AG04449 (cell line): ENCODE data around the gene MAD2L1.
"Not testable (repeated sequence)": the region's sequence is repeated elsewhere in the genome, so short reads cannot be mapped to it uniquely, and the experiment has no call there.

Source experiments
- CTCF ChIA-PET: fragments of 350-600 bp; formaldehyde crosslinking; extraction: SDS; loops from one replicate; lab custom pipeline; 2021; ENCODE audit warnings: antibody characterized with exemption; lab: Yijun Ruan, JAX
- POLR2A ChIA-PET: fragments of 400-600, 350-600 bp; formaldehyde crosslinking; extraction: SDS; loops from one replicate; lab custom pipeline; 2020; ENCODE audit warnings: antibody characterized with exemption, inconsistent platforms; lab: Yijun Ruan, JAX
- DNase-seq: peaks from one replicate; pipeline ENCODE4 v3.0.0-alpha.2; 2010; ENCODE audit warnings: low read depth, low spot score
- H3K4me3 ChIP-seq: 2 replicates; pipeline ENCODE4 v1.5.1; 2011; ENCODE audit warnings: low read depth, mild to moderate bottlenecking, control low read depth, low read length
- CTCF ChIP-seq: IDR thresholded peaks from one replicate; pipeline ENCODE4 v1.5.1; 2011; ENCODE audit warnings: mild to moderate bottlenecking, moderate library complexity, low read length, control low read depth, inconsistent platforms; ENCODE audit not compliant: insufficient read depth; ENCODE audit errors: missing control alignments

The MAD2L1 gene

GRCh38 chr4:120064887-120065286 lies 1.8 kb downstream of the MAD2L1 start:
- POLR2A ChIA-PET, result no interaction called here
- no peak for TF ChIP-seq CTCF
- CTCF ChIA-PET, result no interaction called here
- H3K4me3 ChIP-seq, result no peak overlapping the region
- DNase-seq, result no peak

GRCh38 chr4:120063711-120064110 lies 2.9 kb downstream of the MAD2L1 start:
- H3K4me3 ChIP-seq, DNase-seq, POLR2A ChIA-PET: not testable (repeated sequence)
- CTCF ChIA-PET, result interaction anchor here (1.2 to 3.5 kb wide), 3 partner anchors 13 to 751 kb away, joined by 3 to 23 read pairs (median 9); partner anchors contain the start of gene PDE5A

GRCh38 chr4:120062663-120063195 lies 3.9 kb downstream of the MAD2L1 start:
- TF ChIP-seq CTCF, result no peak
- no peak for DNase-seq
- CTCF ChIA-PET, result interaction anchor here (1.2 to 3.5 kb wide), 5 partner anchors 9 to 750 kb away, joined by 3 to 23 read pairs (median 9); partner anchors contain the start of gene PDE5A
- POLR2A ChIA-PET, result no interaction called here
- H3K4me3 ChIP-seq, result no peak overlapping the region

- H3K4me3 ChIP-seq, result no peak overlapping the region
- DNase-seq, result no peak
- no peak for TF ChIP-seq CTCF
- CTCF ChIA-PET, result interaction anchor here (0.8 to 9.9 kb wide), 2 partner anchors 431 to 744 kb away, joined by 4 to 135 read pairs; no protein-coding TSS in a partner anchor
- POLR2A ChIA-PET, result no interaction called here
Observed at GRCh38 chr4:120059036-120059435, 7.6 kb downstream of the MAD2L1 start.

GRCh38 chr4:120057416-120057815 lies 9.2 kb downstream of the MAD2L1 start:
- no peak for TF ChIP-seq CTCF
- no peak overlapping the region for H3K4me3 ChIP-seq
- DNase-seq, result no peak
- ChIA-PET CTCF (interaction anchor here (0.6 to 12.2 kb wide), 19 partner anchors 9 to 1074 kb away, joined by 3 to 159 read pairs (median 7); partner anchors contain the start of gene PDE5A), POLR2A (no interaction called here)

GRCh38 chr4:120056246-120056645 lies 10.4 kb downstream of the MAD2L1 start:
- DNase-seq, result no peak
- peak; percentile 10 for TF ChIP-seq CTCF
- ChIA-PET POLR2A (no interaction called here), CTCF (interaction anchor here (0.7 to 12.2 kb wide), 27 partner anchors 8 to 1075 kb away, joined by 3 to 159 read pairs (median 4); partner anchors contain the start of gene PDE5A)
- H3K4me3 ChIP-seq, result no peak overlapping the region

- ChIA-PET CTCF (interaction anchor here (0.7 to 12.2 kb wide), 20 partner anchors 8 to 1077 kb away, joined by 3 to 159 read pairs (median 4); partner anchors contain the start of gene PDE5A), POLR2A (no interaction called here)
- no peak for TF ChIP-seq CTCF
- DNase-seq, result no peak
- no peak overlapping the region for H3K4me3 ChIP-seq
Observed at GRCh38 chr4:120055795-120056194, 10.9 kb downstream of the MAD2L1 start.
